A549 (cell line): ENCODE results near the gene METTL17. TPM values are rescaled to one million over a fixed set of nuclear protein-coding genes. Genes with fewer than 3 reads are reported as not detected.

Source experiments
- ATAC-seq, 2 experiments: fragments of 200-7000 bp in 1 of 2; fragments of >200 bp in 1 of 2; cut with Nextera tagmentation in 1 of 2; cut with Tn5 transposase in 1 of 2; 3 replicates each; pipeline versions ENCODE4 v1.8.0 to v1.9.1; 2018 to 2020; ENCODE audit warnings: mild to moderate bottlenecking in 1 of 2, moderate library complexity in 1 of 2
- CTCF ChIA-PET: fragments of 300-600 bp; sonication (Branson Sonifier 250); formaldehyde crosslinking; extraction: SDS; loops from one replicate; lab custom pipeline; 2021; ENCODE audit warnings: antibody characterized with exemption, inconsistent platforms; lab: Yijun Ruan, JAX
- POLR2A ChIA-PET: fragments of 350-600 bp; formaldehyde crosslinking; extraction: SDS; loops from one replicate; lab custom pipeline; 2021; ENCODE audit warnings: antibody characterized with exemption, inconsistent platforms; lab: Yijun Ruan, JAX
- DNase-seq, 2 experiments: peaks; one replicate each; pipeline versions ENCODE4 v3.0.0 to v3.0.0-alpha.2; 2011 to 2016; ENCODE audit warnings: low read depth in 1 of 2, low spot score in 1 of 2
- FAIRE-seq: peaks from 2 replicates; lab custom pipeline; 2011; peaks lifted over from hg19 to GRCh38; lab: Jason Lieb, UNC
- H3K27ac ChIP-seq, 2 experiments: fragments of >200 bp; sonication (Bioruptor Twin); formaldehyde crosslinking; 3 replicates each; pipeline ENCODE4 v1.5.1; 2016 to 2017
- H3K4me1 ChIP-seq: fragments of >200 bp; sonication (Bioruptor Twin); formaldehyde crosslinking; 3 replicates; pipeline ENCODE4 v1.6.1; 2016
- H3K4me2 ChIP-seq: fragments of >200 bp; sonication (Bioruptor Twin); formaldehyde crosslinking; 3 replicates; pipeline ENCODE4 v1.6.1; 2016
- H3K4me3 ChIP-seq: fragments of >200 bp; sonication (Bioruptor Twin); formaldehyde crosslinking; 3 replicates; pipeline ENCODE4 v1.5.1; 2016
- H3K9me3 ChIP-seq: fragments of >200 bp; sonication (Bioruptor Twin); formaldehyde crosslinking; 3 replicates; pipeline ENCODE4 v1.6.1; 2016
- BHLHE40 ChIP-seq: IDR thresholded peaks from 2 replicates; pipeline ENCODE4 v1.6.1; 2012; ENCODE audit warnings: low read depth, low read length, inconsistent platforms
- CBX2 ChIP-seq: fragments of 200-600 bp; sonication (generic); IDR thresholded peaks from 2 replicates; pipeline ENCODE4 v1.6.1; 2016; ENCODE audit warnings: low read depth, mild to moderate bottlenecking, borderline replicate concordance
- CBX8 ChIP-seq: fragments of 200-600 bp; sonication (generic); IDR thresholded peaks from 2 replicates; pipeline ENCODE4 v1.6.1; 2016
- CHD2 ChIP-seq: fragments of 150-350 bp; IDR thresholded peaks from 2 replicates; pipeline ENCODE4 v1.6.1; 2014; ENCODE audit warnings: low read length; ENCODE audit not compliant: partially characterized antibody
- ESRRA ChIP-seq: fragments of 150-350 bp; IDR thresholded peaks from 2 replicates; pipeline ENCODE4 v1.6.1; 2014; ENCODE audit warnings: mild to moderate bottlenecking, low read length, borderline replicate concordance
- FOSB ChIP-seq: fragments of 250-450 bp; sonication (Bioruptor Pico); IDR thresholded peaks from 2 replicates; pipeline ENCODE4 v1.5.0; 2020; ENCODE audit warnings: mild to moderate bottlenecking, moderate library complexity
- FOSL2 ChIP-seq, 2 experiments: fragments of 450-650 bp in 1 of 2; fragments of >200 bp in 1 of 2; sonication (Bioruptor Twin) in 1 of 2; formaldehyde crosslinking; IDR thresholded peaks; 2 replicates each; pipeline versions ENCODE4 v1.5.0 to v1.6.1; 2016 to 2020; ENCODE audit warnings: mild to moderate bottlenecking in 1 of 2, moderate library complexity in 1 of 2
- GATA3 ChIP-seq: IDR thresholded peaks from 2 replicates; pipeline ENCODE4 v1.6.1; 2012; ENCODE audit warnings: borderline replicate concordance
- HEYL ChIP-seq: fragments of 250-450 bp; sonication (Bioruptor Pico); IDR thresholded peaks from 2 replicates; pipeline ENCODE4 v1.8.0; 2021; ENCODE audit warnings: mild to moderate bottlenecking, moderate library complexity
- JUNB ChIP-seq: fragments of >200 bp; sonication (Bioruptor Twin); formaldehyde crosslinking; IDR thresholded peaks from 2 replicates; pipeline ENCODE4 v1.6.1; 2016
- MAZ ChIP-seq: fragments of 150-350 bp; IDR thresholded peaks from 2 replicates; pipeline ENCODE4 v1.6.1; 2014; ENCODE audit warnings: antibody characterized with exemption, low read depth, low read length, borderline replicate concordance
- MYC ChIP-seq: IDR thresholded peaks from 2 replicates; pipeline ENCODE4 v1.6.1; 2012; ENCODE audit warnings: mild to moderate bottlenecking, inconsistent platforms, low read length, improper control_type of control experiment, borderline replicate concordance
- NR3C1 ChIP-seq: fragments of >200 bp; sonication (Bioruptor Twin); formaldehyde crosslinking; IDR thresholded peaks from 3 replicates; pipeline ENCODE4 v1.6.1; 2017
- PHF8 ChIP-seq: fragments of 200-600 bp; sonication (generic); IDR thresholded peaks from 2 replicates; pipeline ENCODE4 v1.6.1; 2016; ENCODE audit warnings: low read depth, mild to moderate bottlenecking, antibody characterized with exemption, moderate library complexity, borderline replicate concordance
- RAD21 ChIP-seq, 2 experiments: fragments of >200 bp in 1 of 2; sonication (Bioruptor Twin) in 1 of 2; formaldehyde crosslinking in 1 of 2; IDR thresholded peaks in 1 of 2; conservative IDR thresholded peaks in 1 of 2; 2 replicates in 1 of 2; 3 replicates in 1 of 2; pipeline ENCODE4 v1.6.1; 2012 to 2018; ENCODE audit warnings: inconsistent platforms in 1 of 2
- RARB ChIP-seq: fragments of 250-450 bp; sonication (Bioruptor Pico); IDR thresholded peaks from 2 replicates; pipeline ENCODE4 v1.8.0; 2021; ENCODE audit warnings: mild to moderate bottlenecking, moderate library complexity
- RFX5 ChIP-seq: fragments of 450-650 bp; IDR thresholded peaks from 2 replicates; pipeline ENCODE4 v1.7.1; 2014; ENCODE audit warnings: antibody characterized with exemption, mild to moderate bottlenecking, moderate library complexity
- SMC3 ChIP-seq: fragments of >200 bp; sonication (Bioruptor Twin); formaldehyde crosslinking; IDR thresholded peaks from 3 replicates; pipeline ENCODE4 v1.6.1; 2018; ENCODE audit warnings: inconsistent platforms
- SREBF2 ChIP-seq: fragments of 450-650 bp; IDR thresholded peaks from 2 replicates; pipeline ENCODE4 v1.6.1; 2014; ENCODE audit warnings: mild to moderate bottlenecking, moderate library complexity
- TFCP2L1 ChIP-seq: fragments of 250-450 bp; sonication (Bioruptor Pico); IDR thresholded peaks from 2 replicates; pipeline ENCODE4 v1.5.0; 2021; ENCODE audit warnings: mild to moderate bottlenecking
- ZFP36 ChIP-seq: fragments of 450-650 bp; IDR thresholded peaks from 2 replicates; pipeline ENCODE4 v1.6.1; 2014; ENCODE audit warnings: borderline replicate concordance; ENCODE audit not compliant: partially characterized antibody
- ZNF302 ChIP-seq: fragments of 250-450 bp; sonication (Bioruptor Pico); IDR thresholded peaks from 2 replicates; pipeline ENCODE4 v1.9.0; 2021; ENCODE audit warnings: inconsistent platforms, mild to moderate bottlenecking, moderate library complexity
- ZSCAN20 ChIP-seq: fragments of 250-450 bp; sonication (Bioruptor Pico); IDR thresholded peaks from 2 replicates; pipeline ENCODE4 v1.8.0; 2022; ENCODE audit warnings: mild to moderate bottlenecking, moderate library complexity
- WGBS: methylation state at CpG from one replicate; pipeline ENCODE4 v1.1.6; 2017; ENCODE audit errors: missing lambda C conversion rate; 5-methylcytosine and 5-hydroxymethylcytosine counted together
- polyA plus RNA-seq, 4 experiments: library from polyadenylated mRNA; depleted of rRNA in 3 of 4; stranded (reverse); fragments of >200 nt; fragmentation: RNase III in 1 of 4; extraction: RNeasy Plus Mini Kit Qiagen cat#74134 plus additional on column Dnase treatment in 1 of 4; gene quantifications; 2 replicates in 3 of 4; 3 replicates in 1 of 4; pipeline ENCODE4 v1.2.3, GENCODE V29; 2011 to 2017
- TF ChIP-seq, protein P1 (sequence below): fragments of >200 bp; sonication (Bioruptor Twin); formaldehyde crosslinking; IDR thresholded peaks from 2 replicates; pipeline ENCODE4 v1.6.1; 2016
- TF ChIP-seq, protein P2 (sequence below): fragments of 250-450 bp; sonication (Bioruptor Pico); IDR thresholded peaks from 2 replicates; pipeline ENCODE4 v1.5.0; 2020; ENCODE audit warnings: low read depth, mild to moderate bottlenecking, moderate library complexity
- TF ChIP-seq, protein P3 (sequence below): fragments of 250-450 bp; sonication (Bioruptor Pico); IDR thresholded peaks from 2 replicates; pipeline ENCODE4 v1.5.0; 2021; ENCODE audit warnings: mild to moderate bottlenecking, moderate library complexity, borderline replicate concordance
- TF ChIP-seq, protein P4 (sequence below): fragments of >200 bp; sonication (Bioruptor Twin); formaldehyde crosslinking; IDR thresholded peaks from 3 replicates; pipeline ENCODE4 v1.5.1; 2016

METTL17 gene
- polyA plus RNA-seq, 2 of the 4 experiments (the other 2 are of a cell fraction): 81.4 to 116 TPM

DNA sequence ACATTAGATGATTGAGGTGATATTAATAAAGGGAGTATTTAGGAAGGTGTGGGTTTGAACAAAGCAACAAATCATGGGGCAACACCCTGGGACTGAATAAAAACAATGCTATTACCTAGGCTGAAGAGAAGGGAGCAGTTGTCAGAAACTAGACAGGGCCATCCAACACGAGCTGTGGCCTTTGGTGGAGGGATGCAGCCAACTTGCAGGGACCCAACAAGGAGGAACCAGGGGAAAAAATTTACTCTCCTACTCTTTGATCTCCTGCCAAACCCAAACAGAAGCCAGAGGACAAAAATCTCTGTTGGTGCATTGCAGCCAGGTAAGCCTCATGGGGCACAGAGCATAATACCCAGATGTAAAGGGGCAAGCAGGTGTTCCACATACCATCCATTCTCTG lies 21.4 kb downstream of the METTL17 start:
- TF ChIP-seq FOSL2 (IDR thresholded peaks at IDR 0.05) (no peak), FOSL2 (CRISPR knock-in tag; IDR thresholded peaks at IDR 0.05) (no peak), MAZ (no peak), HEYL (CRISPR knock-in tag) (no peak), RARB (CRISPR knock-in tag) (no peak), ZFP36 (no peak), GATA3 (no peak), PHF8 (no peak), BHLHE40 (no peak), ZNF302 (CRISPR knock-in tag) (no peak), NR3C1 (no peak), SREBF2 (no peak), ESRRA (no peak), FOSB (CRISPR knock-in tag) (no peak), ZSCAN20 (CRISPR knock-in tag) (no peak), CBX8 (no peak), MYC (no peak), CHD2 (no peak)
- TF ChIP-seq, protein P1, sequence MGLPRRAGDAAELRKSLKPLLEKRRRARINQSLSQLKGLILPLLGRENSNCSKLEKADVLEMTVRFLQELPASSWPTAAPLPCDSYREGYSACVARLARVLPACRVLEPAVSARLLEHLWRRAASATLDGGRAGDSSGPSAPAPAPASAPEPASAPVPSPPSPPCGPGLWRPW: no peak
- TF ChIP-seq, protein P2, sequence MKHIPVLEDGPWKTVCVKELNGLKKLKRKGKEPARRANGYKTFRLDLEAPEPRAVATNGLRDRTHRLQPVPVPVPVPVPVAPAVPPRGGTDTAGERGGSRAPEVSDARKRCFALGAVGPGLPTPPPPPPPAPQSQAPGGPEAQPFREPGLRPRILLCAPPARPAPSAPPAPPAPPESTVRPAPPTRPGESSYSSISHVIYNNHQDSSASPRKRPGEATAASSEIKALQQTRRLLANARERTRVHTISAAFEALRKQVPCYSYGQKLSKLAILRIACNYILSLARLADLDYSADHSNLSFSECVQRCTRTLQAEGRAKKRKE (CRISPR knock-in tag): no peak
- CTCF ChIA-PET: interaction anchor here (0.7 to 16.3 kb wide), 9 partner anchors 10 to 94 kb away, joined by 3 to 323 read pairs (median 185); partner anchors contain the start of genes RNASE13, RNASE7, SLC39A2 and TMEM253

DNA sequence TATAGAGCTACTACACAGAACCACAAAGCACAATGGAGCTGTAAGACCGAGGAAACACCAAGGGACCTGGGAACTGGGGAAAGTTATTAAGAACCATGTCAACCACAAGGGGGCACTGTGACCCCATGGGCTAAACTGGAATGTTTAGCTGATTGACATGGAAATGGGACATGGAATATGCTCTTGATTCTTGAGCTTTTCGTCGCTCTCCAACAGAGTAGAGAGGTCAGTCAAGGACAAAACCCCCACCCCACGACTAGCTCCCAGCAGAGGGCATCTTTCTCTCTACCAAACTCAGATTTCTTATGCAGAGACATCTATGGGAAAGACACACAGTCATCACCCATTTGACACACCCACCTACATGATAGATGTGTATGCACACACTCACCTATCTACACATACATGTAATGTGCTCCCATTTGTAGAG lies 25.0 kb downstream of the METTL17 start:
- POLR2A ChIA-PET: interaction anchor here (0.6 to 2.5 kb wide), 6 partner anchors 25 to 672 kb away, joined by 3 to 18 read pairs (median 4); no protein-coding TSS in a partner anchor
- WGBS: 3% methylated on average over 4 of the region's 4 CpGs
- Histone ChIP-seq H3K4me1 (no peaks in the 10 kb centered on the region), H3K9me3 (no peaks in the 10 kb centered on the region), H3K4me3 (no peak overlapping the region), H3K4me2 (peak overlapping the region; percentile 45), H3K27ac (no peak overlapping the region)
- FAIRE-seq (no peak), DNase-seq (peak; percentile 76 to 86), ATAC-seq (peak; percentile 92 to 95)
- peak; percentile 90 to 96 for TF ChIP-seq RAD21 (conservative IDR thresholded peaks at IDR 0.05 in 1 of 2, IDR thresholded peaks at IDR 0.05 in 1 of 2)
- TF ChIP-seq TFCP2L1: no peak
- no peak for TF ChIP-seq CHD2
- no peak for TF ChIP-seq JUNB
- TF ChIP-seq CBX8: no peak
- no peak for TF ChIP-seq ZNF302 (CRISPR knock-in tag)
- TF ChIP-seq HEYL (CRISPR knock-in tag): no peak
- TF ChIP-seq BHLHE40: no peak
- no peak for TF ChIP-seq RFX5
- TF ChIP-seq CBX2: no peak
- TF ChIP-seq, protein P3, sequence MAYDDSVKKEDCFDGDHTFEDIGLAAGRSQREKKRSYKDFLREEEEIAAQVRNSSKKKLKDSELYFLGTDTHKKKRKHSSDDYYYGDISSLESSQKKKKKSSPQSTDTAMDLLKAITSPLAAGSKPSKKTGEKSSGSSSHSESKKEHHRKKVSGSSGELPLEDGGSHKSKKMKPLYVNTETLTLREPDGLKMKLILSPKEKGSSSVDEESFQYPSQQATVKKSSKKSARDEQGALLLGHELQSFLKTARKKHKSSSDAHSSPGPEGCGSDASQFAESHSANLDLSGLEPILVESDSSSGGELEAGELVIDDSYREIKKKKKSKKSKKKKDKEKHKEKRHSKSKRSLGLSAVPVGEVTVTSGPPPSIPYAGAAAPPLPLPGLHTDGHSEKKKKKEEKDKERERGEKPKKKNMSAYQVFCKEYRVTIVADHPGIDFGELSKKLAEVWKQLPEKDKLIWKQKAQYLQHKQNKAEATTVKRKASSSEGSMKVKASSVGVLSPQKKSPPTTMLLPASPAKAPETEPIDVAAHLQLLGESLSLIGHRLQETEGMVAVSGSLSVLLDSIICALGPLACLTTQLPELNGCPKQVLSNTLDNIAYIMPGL: no peak
- TF ChIP-seq, protein P4, sequence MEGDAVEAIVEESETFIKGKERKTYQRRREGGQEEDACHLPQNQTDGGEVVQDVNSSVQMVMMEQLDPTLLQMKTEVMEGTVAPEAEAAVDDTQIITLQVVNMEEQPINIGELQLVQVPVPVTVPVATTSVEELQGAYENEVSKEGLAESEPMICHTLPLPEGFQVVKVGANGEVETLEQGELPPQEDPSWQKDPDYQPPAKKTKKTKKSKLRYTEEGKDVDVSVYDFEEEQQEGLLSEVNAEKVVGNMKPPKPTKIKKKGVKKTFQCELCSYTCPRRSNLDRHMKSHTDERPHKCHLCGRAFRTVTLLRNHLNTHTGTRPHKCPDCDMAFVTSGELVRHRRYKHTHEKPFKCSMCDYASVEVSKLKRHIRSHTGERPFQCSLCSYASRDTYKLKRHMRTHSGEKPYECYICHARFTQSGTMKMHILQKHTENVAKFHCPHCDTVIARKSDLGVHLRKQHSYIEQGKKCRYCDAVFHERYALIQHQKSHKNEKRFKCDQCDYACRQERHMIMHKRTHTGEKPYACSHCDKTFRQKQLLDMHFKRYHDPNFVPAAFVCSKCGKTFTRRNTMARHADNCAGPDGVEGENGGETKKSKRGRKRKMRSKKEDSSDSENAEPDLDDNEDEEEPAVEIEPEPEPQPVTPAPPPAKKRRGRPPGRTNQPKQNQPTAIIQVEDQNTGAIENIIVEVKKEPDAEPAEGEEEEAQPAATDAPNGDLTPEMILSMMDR: peak; percentile 93
- peak; percentile 92 for TF ChIP-seq SMC3
- CTCF ChIA-PET: interaction anchor here (0.5 to 16.3 kb wide), 50 partner anchors 9 to 669 kb away, joined by 3 to 323 read pairs (median 6); partner anchors contain the start of genes ARHGEF40, NDRG2, RNASE13 and RNASE7

More for the DNA sequence above, 21.4 kb downstream of the METTL17 start:
- Histone ChIP-seq H3K4me1 (no peaks in the 10 kb centered on the region), H3K4me2 (no peak overlapping the region), H3K4me3 (no peak overlapping the region), H3K9me3 (no peaks in the 10 kb centered on the region), H3K27ac (no peak overlapping the region)
- DNase-seq (no peak), FAIRE-seq (no peak), ATAC-seq (no peak)
- 10% methylated on average over 1 of the region's 1 CpG for WGBS
- POLR2A ChIA-PET: no interaction called here
